ENCODE measurements around the gene BBS2.

DNA sequence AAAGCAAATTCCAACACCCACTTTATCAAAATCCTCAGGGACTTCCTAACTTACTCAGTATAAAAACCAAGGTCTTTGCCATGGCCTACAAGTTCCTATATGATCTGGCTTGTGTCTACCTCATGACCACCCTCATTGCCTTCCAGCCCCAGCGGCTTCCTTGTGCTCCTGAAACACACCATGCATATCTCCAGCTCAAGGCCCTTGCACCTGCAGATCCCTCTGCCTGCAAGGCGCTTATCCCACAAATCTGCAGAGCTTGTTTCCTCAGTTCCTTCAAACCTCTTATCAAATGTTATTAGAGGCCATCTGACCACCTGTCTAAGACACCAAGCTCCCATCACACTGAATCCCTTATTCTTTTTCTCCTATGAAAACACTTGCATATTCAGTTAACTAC is 2.6 kb downstream of the BBS2 start:
- TF ChIP-seq, protein P1, sequence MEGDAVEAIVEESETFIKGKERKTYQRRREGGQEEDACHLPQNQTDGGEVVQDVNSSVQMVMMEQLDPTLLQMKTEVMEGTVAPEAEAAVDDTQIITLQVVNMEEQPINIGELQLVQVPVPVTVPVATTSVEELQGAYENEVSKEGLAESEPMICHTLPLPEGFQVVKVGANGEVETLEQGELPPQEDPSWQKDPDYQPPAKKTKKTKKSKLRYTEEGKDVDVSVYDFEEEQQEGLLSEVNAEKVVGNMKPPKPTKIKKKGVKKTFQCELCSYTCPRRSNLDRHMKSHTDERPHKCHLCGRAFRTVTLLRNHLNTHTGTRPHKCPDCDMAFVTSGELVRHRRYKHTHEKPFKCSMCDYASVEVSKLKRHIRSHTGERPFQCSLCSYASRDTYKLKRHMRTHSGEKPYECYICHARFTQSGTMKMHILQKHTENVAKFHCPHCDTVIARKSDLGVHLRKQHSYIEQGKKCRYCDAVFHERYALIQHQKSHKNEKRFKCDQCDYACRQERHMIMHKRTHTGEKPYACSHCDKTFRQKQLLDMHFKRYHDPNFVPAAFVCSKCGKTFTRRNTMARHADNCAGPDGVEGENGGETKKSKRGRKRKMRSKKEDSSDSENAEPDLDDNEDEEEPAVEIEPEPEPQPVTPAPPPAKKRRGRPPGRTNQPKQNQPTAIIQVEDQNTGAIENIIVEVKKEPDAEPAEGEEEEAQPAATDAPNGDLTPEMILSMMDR (IDR thresholded peaks at IDR 0.05; ENCODE audit: low read depth, low read length, missing input control): no peak
- TF ChIP-seq SP1 (IDR thresholded peaks at IDR 0.05): no peak
- no peak for TF ChIP-seq RAD21 (IDR thresholded peaks at IDR 0.05)
- TF ChIP-seq MAX (IDR thresholded peaks at IDR 0.05): no peak
- TF ChIP-seq TAF1 (conservative IDR thresholded peaks at IDR 0.05): no peak

Measured in liver (tissue), 3 donors.